H9 (cell line): Measurements from ENCODE around the gene NUP98. TPM values are rescaled to one million over a fixed set of nuclear protein-coding genes. Genes with fewer than 3 reads are reported as not detected.

Source experiments
- DNase-seq: peaks from one replicate; pipeline ENCODE4 v3.0.0-alpha.2; 2017
- H2AFZ ChIP-seq: one replicate; pipeline ENCODE4 v1.6.1; 2013; ENCODE audit warnings: mild to moderate bottlenecking, low read length, control low read depth, moderate library complexity
- H2AK5ac ChIP-seq: 2 replicates; pipeline ENCODE4 v1.6.1; 2013; ENCODE audit warnings: low read length, control low read depth, mixed read lengths; ENCODE audit not compliant: insufficient read length
- H2BK120ac ChIP-seq: one replicate; pipeline ENCODE4 v1.6.1; 2013; ENCODE audit warnings: low read depth, mild to moderate bottlenecking, low read length, control low read depth, inconsistent platforms; ENCODE audit not compliant: poor library complexity, severe bottlenecking
- H2BK12ac ChIP-seq: 2 replicates; pipeline ENCODE4 v1.6.1; 2013; ENCODE audit warnings: low read length, control low read depth, mixed read lengths, low read depth; ENCODE audit not compliant: insufficient read length
- H2BK15ac ChIP-seq: 2 replicates; pipeline ENCODE4 v1.6.1; 2013; ENCODE audit warnings: low read depth, low read length, control low read depth
- H2BK20ac ChIP-seq: one replicate; pipeline ENCODE4 v1.6.1; 2013; ENCODE audit warnings: low read depth, mild to moderate bottlenecking, low read length, control low read depth, inconsistent platforms; ENCODE audit not compliant: poor library complexity, severe bottlenecking
- H2BK5ac ChIP-seq: 2 replicates; pipeline ENCODE4 v1.6.1; 2013; ENCODE audit warnings: low read length, control low read depth, mixed read lengths; ENCODE audit not compliant: insufficient read length
- H3K14ac ChIP-seq: 2 replicates; pipeline ENCODE4 v1.6.1; 2013; ENCODE audit warnings: low read length, control low read depth; ENCODE audit not compliant: insufficient read depth
- H3K18ac ChIP-seq: 2 replicates; pipeline ENCODE4 v1.6.1; 2013; ENCODE audit warnings: low read depth, mild to moderate bottlenecking, mixed read lengths, low read length, control low read depth; ENCODE audit not compliant: insufficient read length
- H3K23ac ChIP-seq: 2 replicates; pipeline ENCODE4 v1.6.1; 2013; ENCODE audit warnings: low read length, control low read depth, mixed read lengths, low read depth; ENCODE audit not compliant: insufficient read length
- H3K23me2 ChIP-seq: 2 replicates; pipeline ENCODE4 v1.6.1; 2013; ENCODE audit warnings: low read depth, mild to moderate bottlenecking, mixed read lengths, low read length, control low read depth; ENCODE audit not compliant: insufficient read length, poor library complexity, severe bottlenecking
- H3K27ac ChIP-seq: 2 replicates; pipeline ENCODE4 v1.5.1; 2013; ENCODE audit warnings: low read length, control low read depth, mixed read lengths, low read depth; ENCODE audit not compliant: insufficient read length
- H3K27me3 ChIP-seq: 2 replicates; pipeline ENCODE4 v1.6.1; 2013; ENCODE audit warnings: low read length, control low read depth, inconsistent platforms; ENCODE audit not compliant: insufficient read depth
- H3K4ac ChIP-seq: 2 replicates; pipeline ENCODE4 v1.6.1; 2013; ENCODE audit warnings: low read depth, mild to moderate bottlenecking, control low read depth, inconsistent platforms, low read length, moderate library complexity
- H3K4me1 ChIP-seq: 2 replicates; pipeline ENCODE4 v1.6.1; 2013; ENCODE audit warnings: low read length, control low read depth, inconsistent platforms; ENCODE audit not compliant: insufficient read depth
- H3K4me2 ChIP-seq: 2 replicates; pipeline ENCODE4 v1.6.1; 2013; ENCODE audit warnings: low read length, control low read depth, mixed read lengths; ENCODE audit not compliant: insufficient read length, insufficient read depth
- H3K56ac ChIP-seq: 2 replicates; pipeline ENCODE4 v1.6.1; 2013; ENCODE audit warnings: low read depth, mild to moderate bottlenecking, mixed read lengths, low read length, control low read depth; ENCODE audit not compliant: insufficient read length
- H3K79me1 ChIP-seq: 2 replicates; pipeline ENCODE4 v1.6.1; 2013; ENCODE audit warnings: low read depth, mild to moderate bottlenecking, moderate library complexity, low read length, control low read depth, inconsistent platforms; ENCODE audit not compliant: insufficient read depth, poor library complexity, severe bottlenecking
- H3K79me2 ChIP-seq: 2 replicates; pipeline ENCODE4 v1.6.1; 2013; ENCODE audit warnings: low read length, control low read depth, inconsistent platforms; ENCODE audit not compliant: insufficient read depth
- H3K9ac ChIP-seq: 2 replicates; pipeline ENCODE4 v1.6.1; 2013; ENCODE audit warnings: low read length, control low read depth, mixed read lengths; ENCODE audit not compliant: insufficient read length; ENCODE audit errors: extremely low read depth
- H3K9me3 ChIP-seq: one replicate; pipeline ENCODE4 v1.6.1; 2013; ENCODE audit warnings: low read depth, low read length, inconsistent platforms; ENCODE audit not compliant: control insufficient read depth
- H3T11ph ChIP-seq: one replicate; pipeline ENCODE4 v1.6.1; 2013; ENCODE audit warnings: mild to moderate bottlenecking, low read length, control low read depth, inconsistent platforms
- H4K20me1 ChIP-seq: one replicate; pipeline ENCODE4 v1.6.1; 2013; ENCODE audit not compliant: control insufficient read depth, insufficient read length, insufficient read depth
- H4K5ac ChIP-seq: 2 replicates; pipeline ENCODE4 v1.6.1; 2013; ENCODE audit warnings: low read depth, mild to moderate bottlenecking, mixed read lengths, low read length, control low read depth; ENCODE audit not compliant: insufficient read length
- H4K8ac ChIP-seq: replicated peaks from 2 replicates; pipeline ENCODE4 v1.6.1; 2013; ENCODE audit warnings: low read length, control low read depth, mixed read lengths, low read depth; ENCODE audit not compliant: insufficient read length
- H4K91ac ChIP-seq: 2 replicates; pipeline ENCODE4 v1.6.1; 2013; ENCODE audit warnings: low read depth, mild to moderate bottlenecking, moderate library complexity, mixed read lengths, low read length, control low read depth; ENCODE audit not compliant: insufficient read length
- H3K27ac Mint-ChIP-seq, 3 experiments: 2 replicates in 2 of 3; 3 replicates in 1 of 3; pipeline ENCODE4 v1.8.0; 2020 to 2021; ENCODE audit warnings: mixed read lengths in 3 of 3, mild to moderate bottlenecking in 1 of 3, moderate library complexity in 1 of 3
- H3K27me3 Mint-ChIP-seq: 2 replicates; pipeline ENCODE4 v1.8.0; 2021; ENCODE audit warnings: low read depth, mild to moderate bottlenecking, moderate library complexity, mixed read lengths
- H3K36me3 Mint-ChIP-seq, 3 experiments: 2 replicates in 2 of 3; 3 replicates in 1 of 3; pipeline ENCODE4 v1.8.0; 2020 to 2021; ENCODE audit warnings: low read depth in 3 of 3, mixed read lengths in 3 of 3; ENCODE audit not compliant: insufficient read depth in 1 of 3
- H3K4me1 Mint-ChIP-seq, 2 experiments: 2 replicates each; pipeline ENCODE4 v1.8.0; 2020; ENCODE audit warnings: mixed read lengths in 2 of 2
- H3K4me3 Mint-ChIP-seq, 2 experiments: 2 replicates in 1 of 2; 3 replicates in 1 of 2; pipeline ENCODE4 v1.8.0; 2020 to 2021; ENCODE audit warnings: mild to moderate bottlenecking in 2 of 2, mixed read lengths in 2 of 2, moderate library complexity in 1 of 2
- H3K9me3 Mint-ChIP-seq, 2 experiments: 2 replicates in 1 of 2; 3 replicates in 1 of 2; pipeline ENCODE4 v1.8.0; 2020; ENCODE audit warnings: mild to moderate bottlenecking in 2 of 2, mixed read lengths in 2 of 2, moderate library complexity in 1 of 2
- CTCF ChIP-seq: fragments of 200-600 bp; sonication (generic); conservative IDR thresholded peaks from 3 replicates; pipeline ENCODE4 v1.8.0; 2021; ENCODE audit warnings: antibody characterized with exemption, mild to moderate bottlenecking
- WGBS: extraction: QIAGEN DNeasy Blood & Tissue Kit; methylation state at CpG from one replicate; pipeline ENCODE4 v1.1.7; 2013; ENCODE audit warnings: missing lambda C conversion rate, low lambda C conversion rate, mixed read lengths; ENCODE audit not compliant: insufficient read length; ENCODE audit errors: extremely low coverage; 5-methylcytosine and 5-hydroxymethylcytosine counted together
- total RNA-seq: library from RNA; stranded (reverse); gene quantifications from 2 replicates; pipeline ENCODE4 v1.2.1, GENCODE V29; 2021

Gene NUP98
- total RNA-seq, 1 experiment from 2014 or later, result 105 TPM

GRCh38 chr11:3837793-3838192 lies 40.4 kb upstream of the NUP98 start:
- Histone ChIP-seq H2BK120ac (no peak overlapping the region), H2AFZ (no peak overlapping the region), H3T11ph (no peak overlapping the region), H2BK15ac (no peak overlapping the region), H4K20me1 (peaks cover 4% of the 10 kb centered on the region), H3K9me3 (no peaks in the 10 kb centered on the region), H3K4ac (no peak overlapping the region), H2BK20ac (no peak overlapping the region), H3K27ac (no peak overlapping the region), H2BK12ac (no peak overlapping the region), H3K18ac (no peak overlapping the region), H4K91ac (no peak overlapping the region), H3K27me3 (no peaks in the 10 kb centered on the region), H2BK5ac (no peak overlapping the region), H4K5ac (no peak overlapping the region), H2AK5ac (no peak overlapping the region), H3K9ac (no peak overlapping the region), H3K4me1 (peaks cover 19% of the 10 kb centered on the region), H4K8ac (no peak overlapping the region), H3K23ac (no peak overlapping the region), H3K4me2 (no peak overlapping the region), H3K79me2 (peaks cover 2% of the 10 kb centered on the region; the same call in 1 of the 2 replicates), H3K79me1 (no peaks in the 10 kb centered on the region), H3K14ac (no peak overlapping the region), H3K56ac (no peak overlapping the region), H3K23me2 (peaks cover 7% of the 10 kb centered on the region)
- TF ChIP-seq CTCF, result no peak
- Mint-ChIP-seq H3K4me3 (no peak overlapping the region), H3K9me3 (no peaks in the 10 kb centered on the region; a peak in 1 of 5 replicates), H3K36me3 (peaks cover 7 to 17% (median 11%) of the 10 kb centered on the region in 3 experiments; a peak in 5 of 7 replicates), H3K27ac (no peak overlapping the region), H3K27me3 (peaks cover 9% of the 10 kb centered on the region), H3K4me1 (peaks cover 50 to 53% of the 10 kb centered on the region in 2 experiments)
- no peak for DNase-seq
- WGBS, result no CpG with 5 or more reads among the region's 1 CpG
